AG09319 (cell line): ENCODE results near the gene PHACTR3.

ENCODE experiments used
- DNase-seq: peaks from one replicate; pipeline ENCODE4 v3.0.0-alpha.2; 2010; ENCODE audit warnings: low read depth; ENCODE audit errors: extremely low read depth
- TF ChIP-seq, protein P1 (sequence below): IDR thresholded peaks from 2 replicates; pipeline ENCODE4 v1.5.1; 2011; ENCODE audit warnings: low read depth, mild to moderate bottlenecking, inconsistent platforms, low read length, moderate library complexity

Gene PHACTR3

DNA sequence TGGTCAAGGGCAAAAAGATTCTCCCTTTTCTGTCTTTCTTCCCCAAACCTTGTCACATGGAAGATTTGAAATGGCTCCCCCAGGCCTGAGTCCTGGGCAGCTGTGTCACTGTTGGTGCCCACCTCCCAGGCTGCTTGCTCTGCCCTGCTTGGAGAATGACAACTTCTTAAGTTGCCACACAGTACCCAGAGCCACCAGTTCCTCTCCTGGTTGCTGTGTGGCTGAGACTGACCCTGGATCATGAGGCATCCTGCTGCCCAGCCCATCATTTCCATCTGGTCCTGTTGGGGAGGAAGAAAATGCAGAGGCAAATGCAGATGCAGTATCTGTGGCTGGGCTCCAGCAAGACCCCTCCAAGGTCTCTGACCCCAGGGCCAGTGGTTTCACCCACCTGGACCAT lies 113.7 kb downstream of the PHACTR3 start:
- no peak for DNase-seq

DNA sequence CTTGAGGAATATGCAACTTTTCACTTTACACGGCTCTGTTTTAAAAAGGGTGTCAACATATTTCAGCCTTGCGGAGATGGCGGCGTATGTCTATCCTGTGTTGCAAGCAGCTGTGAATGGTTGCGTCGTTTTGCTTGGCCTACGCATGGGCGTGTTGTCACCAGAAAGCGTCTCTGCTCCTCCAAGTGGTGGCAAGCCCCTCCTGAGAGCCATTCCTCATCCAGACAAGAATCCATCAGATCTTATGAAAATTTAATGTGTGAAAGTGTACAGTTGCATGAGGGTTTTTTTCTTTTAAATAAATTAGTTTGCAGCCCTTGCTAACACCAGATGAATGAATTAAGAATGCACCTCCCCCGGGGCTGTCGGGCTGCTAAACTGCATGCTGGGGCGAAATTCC lies 114.4 kb downstream of the PHACTR3 start:
- DNase-seq = no peak
- TF ChIP-seq, protein P1, sequence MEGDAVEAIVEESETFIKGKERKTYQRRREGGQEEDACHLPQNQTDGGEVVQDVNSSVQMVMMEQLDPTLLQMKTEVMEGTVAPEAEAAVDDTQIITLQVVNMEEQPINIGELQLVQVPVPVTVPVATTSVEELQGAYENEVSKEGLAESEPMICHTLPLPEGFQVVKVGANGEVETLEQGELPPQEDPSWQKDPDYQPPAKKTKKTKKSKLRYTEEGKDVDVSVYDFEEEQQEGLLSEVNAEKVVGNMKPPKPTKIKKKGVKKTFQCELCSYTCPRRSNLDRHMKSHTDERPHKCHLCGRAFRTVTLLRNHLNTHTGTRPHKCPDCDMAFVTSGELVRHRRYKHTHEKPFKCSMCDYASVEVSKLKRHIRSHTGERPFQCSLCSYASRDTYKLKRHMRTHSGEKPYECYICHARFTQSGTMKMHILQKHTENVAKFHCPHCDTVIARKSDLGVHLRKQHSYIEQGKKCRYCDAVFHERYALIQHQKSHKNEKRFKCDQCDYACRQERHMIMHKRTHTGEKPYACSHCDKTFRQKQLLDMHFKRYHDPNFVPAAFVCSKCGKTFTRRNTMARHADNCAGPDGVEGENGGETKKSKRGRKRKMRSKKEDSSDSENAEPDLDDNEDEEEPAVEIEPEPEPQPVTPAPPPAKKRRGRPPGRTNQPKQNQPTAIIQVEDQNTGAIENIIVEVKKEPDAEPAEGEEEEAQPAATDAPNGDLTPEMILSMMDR = no peak

More for the DNA sequence above, 113.7 kb downstream of the PHACTR3 start:
- TF ChIP-seq, protein P1 = no peak

DNA sequence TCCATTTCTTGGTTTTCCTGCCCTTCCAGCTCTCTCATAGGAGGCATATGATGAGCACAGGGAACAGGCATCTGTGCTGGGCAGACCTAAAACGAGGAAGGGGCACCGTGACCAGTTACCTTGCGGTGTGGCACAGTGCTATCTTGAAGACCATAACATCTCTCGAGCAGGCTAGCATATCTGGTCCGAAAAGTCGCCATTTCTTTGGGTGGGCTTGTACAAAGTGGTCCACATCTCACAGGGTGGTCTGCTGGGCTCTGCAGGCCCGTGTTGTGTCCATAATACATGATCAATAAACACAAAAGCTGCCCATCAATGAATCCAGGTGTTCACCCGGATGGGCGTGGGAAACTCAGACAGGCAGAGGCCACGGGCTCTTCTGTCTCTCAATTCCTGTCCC lies 115.7 kb downstream of the PHACTR3 start:
- TF ChIP-seq, protein P1 = no peak
- no peak for DNase-seq

DNA sequence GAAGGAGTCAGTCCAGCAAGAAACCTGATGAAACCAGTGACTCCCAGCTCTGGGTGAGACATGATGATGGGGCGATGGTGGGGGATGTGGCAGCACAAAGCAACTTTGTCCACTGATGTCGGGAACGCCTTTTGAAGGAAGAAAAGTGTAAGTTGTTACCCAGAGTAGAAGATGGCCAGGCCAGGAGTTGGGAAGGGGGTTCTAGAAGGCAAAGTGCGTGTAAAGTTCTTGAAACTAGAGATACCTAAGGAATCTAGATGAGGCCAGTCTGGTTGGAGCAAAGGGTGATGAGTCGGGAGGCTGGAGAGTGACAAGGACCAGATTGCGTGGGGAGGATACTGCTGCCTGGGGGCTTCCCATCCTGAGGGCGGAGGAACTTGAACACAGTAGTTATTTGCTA lies 117.0 kb downstream of the PHACTR3 start:
- TF ChIP-seq, protein P1 = no peak
- DNase-seq = no peak

DNA sequence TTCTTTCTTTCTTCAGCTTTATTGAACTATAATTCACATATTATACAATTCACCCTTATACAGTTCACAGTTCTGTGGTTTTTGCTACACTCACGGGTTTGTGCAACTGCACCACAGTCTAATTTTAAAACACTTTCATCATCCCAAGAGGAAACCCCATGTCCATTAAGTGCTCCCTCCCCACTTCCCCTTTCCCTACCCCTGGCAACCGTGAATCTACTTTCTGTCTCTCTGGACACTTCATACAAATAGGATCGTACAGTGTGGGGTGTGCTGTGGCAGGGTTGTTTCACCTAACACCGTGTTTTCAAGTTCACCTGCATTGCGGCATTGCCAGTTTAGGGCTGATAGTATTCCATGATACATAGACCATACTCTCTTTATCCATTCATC lies 118.8 kb downstream of the PHACTR3 start:
- TF ChIP-seq, protein P1 = no peak
- no peak for DNase-seq

DNA sequence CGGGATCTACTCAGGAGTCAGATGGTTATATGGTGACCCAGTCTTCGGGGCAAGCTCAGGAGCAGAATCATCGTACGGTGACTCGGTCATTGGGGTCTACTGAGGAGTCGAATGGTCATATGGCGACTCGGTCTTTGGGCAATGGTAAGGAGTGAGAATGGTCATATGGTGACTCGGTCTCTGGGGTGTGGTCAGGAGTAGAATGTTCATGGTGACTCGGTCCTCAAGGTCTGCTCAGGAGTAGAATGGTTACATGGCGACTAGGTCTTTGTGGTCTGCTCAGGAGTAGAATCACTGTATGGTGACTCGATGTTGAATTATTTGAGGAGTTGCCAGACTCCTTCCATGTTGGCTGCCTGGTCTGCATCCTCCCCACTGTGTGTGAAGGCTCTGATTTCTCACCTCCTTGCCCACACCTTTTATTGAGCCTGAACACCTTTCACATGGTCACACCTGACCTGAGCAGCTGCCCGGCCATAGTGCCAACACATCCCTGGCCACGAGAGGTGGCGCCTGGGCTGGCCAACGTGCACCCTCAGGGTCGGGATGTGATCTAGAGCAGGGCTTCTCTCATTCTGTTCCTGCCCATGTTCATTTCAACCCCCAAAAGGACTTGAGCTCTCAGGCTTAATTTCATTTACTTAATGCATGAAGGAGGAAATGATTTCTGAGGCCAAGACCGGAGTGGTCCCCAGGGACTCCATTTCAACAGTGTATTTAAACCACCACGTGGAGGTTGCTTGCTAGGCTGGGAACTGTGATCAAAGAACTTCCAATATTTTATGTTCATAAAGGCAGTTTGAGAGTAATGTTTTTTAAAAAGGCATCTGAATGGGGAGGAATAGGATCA lies 119.5 kb downstream of the PHACTR3 start:
- TF ChIP-seq, protein P1 = no peak
- DNase-seq = no peak

DNA sequence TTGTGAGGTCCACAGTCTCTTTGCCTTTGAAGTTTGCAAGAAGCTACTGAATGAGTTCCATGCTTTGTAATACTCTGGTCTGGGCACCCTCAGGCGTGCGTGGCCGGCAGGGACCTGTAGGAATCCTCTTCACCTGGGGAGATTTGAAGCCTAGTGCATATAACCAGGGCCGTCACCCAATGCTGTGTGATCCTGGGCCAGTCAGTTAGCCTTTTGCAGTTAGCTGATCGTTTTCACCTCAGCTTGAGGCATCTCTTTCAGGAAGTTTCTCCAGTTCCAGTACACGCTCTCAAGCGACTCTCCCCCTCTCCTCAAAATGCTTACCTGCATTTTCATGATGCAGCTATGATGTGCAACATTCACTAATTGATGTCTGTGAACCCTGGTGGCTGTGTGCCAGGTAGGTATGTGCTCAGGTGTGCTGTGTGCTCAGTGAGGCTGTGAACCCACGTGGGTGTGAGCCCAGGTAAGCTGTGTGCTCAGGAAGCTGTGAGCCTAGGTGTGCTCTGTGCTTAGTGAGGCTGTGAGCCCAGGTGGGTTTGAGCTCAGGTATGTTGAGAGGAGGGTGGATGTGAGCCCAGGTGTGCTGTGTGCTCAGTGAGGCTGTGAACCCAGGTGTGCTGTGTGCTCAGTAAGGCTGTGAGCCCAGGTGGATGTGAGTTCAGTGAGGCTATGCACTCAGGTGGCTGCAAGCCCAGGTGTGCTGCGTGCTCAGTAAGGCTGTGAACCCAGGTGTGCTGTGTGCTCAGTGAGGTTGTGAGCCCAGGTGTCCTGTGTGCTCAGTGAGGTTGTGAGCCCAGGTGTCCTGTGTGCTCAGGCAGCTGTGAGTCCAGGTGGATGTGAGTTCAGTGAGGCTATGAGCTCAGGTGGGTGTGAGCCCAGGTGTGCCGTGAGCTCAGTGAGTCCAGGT lies 120.4 kb downstream of the PHACTR3 start:
- no peak for DNase-seq
- TF ChIP-seq, protein P1 = no peak
